ENCODE results near the gene LRIG2. TPM values are rescaled to one million over a fixed set of nuclear protein-coding genes. Genes with fewer than 3 reads are reported as not detected.
"Not testable (repeated sequence)": the region's sequence is repeated elsewhere in the genome, so short reads cannot be mapped to it uniquely, and the experiment has no call there.

Gene LRIG2
- total RNA-seq, 1 donor from 2014 or later = 4.9 TPM

GRCh38 chr1:113156368-113156767 lies 83.4 kb downstream of the LRIG2 start:
- no peak for DNase-seq (ENCODE audit: low spot score)
- no peak for ATAC-seq

- not testable (repeated sequence) for ATAC-seq; DNase-seq (ENCODE audit: low spot score)
Observed at GRCh38 chr1:113158743-113159142, 85.7 kb downstream of the LRIG2 start.

- DNase-seq (ENCODE audit: low spot score) (peak; percentile 88), ATAC-seq (peak; percentile 94)
Observed at GRCh38 chr1:113166473-113166872, 93.5 kb downstream of the LRIG2 start.

GRCh38 chr1:113168946-113169345 lies 95.9 kb downstream of the LRIG2 start:
- ATAC-seq = peak; percentile 40
- DNase-seq (ENCODE audit: low spot score) = peak; percentile 73

- ATAC-seq (no peak), DNase-seq (ENCODE audit: low spot score) (no peak)
Observed at GRCh38 chr1:113169591-113169990, 96.6 kb downstream of the LRIG2 start.

- ATAC-seq (no peak), DNase-seq (ENCODE audit: low spot score) (no peak)
Observed at GRCh38 chr1:113170519-113170918, 97.5 kb downstream of the LRIG2 start.

- ATAC-seq (no peak), DNase-seq (ENCODE audit: low spot score) (no peak)
Observed at GRCh38 chr1:113178106-113178505, 105.1 kb downstream of the LRIG2 start.

GRCh38 chr1:113178522-113178921 lies 105.5 kb downstream of the LRIG2 start:
- ATAC-seq (peak; percentile 71), DNase-seq (ENCODE audit: low spot score) (no peak)

Other genes with a start within 250 kb of the LRIG2 start
- 29.2 TPM for gene SLC16A1, start 117.0 kb upstream of the LRIG2 start, total RNA-seq